GM19467 (cell line): Measurements from ENCODE around the gene PRKAG2.
"Not testable (repeated sequence)": the region's sequence is repeated elsewhere in the genome, so short reads cannot be mapped to it uniquely, and the experiment has no call there.

Experiments used
- ATAC-seq: cut with Tn5 transposase; IDR thresholded peaks from one replicate; pipeline ENCODE4 v1.9.1; 2021; ENCODE audit warnings: mild to moderate bottlenecking, moderate library complexity; ENCODE audit not compliant: unreplicated experiment

PRKAG2 gene

GRCh38 chr7:151876899-151877777 is at the start of gene PRKAG2:
Gene PRKAG2, minus strand, starts transcription at chr7:151877115. Its CDS starts 495 bp downstream, at chr7:151876620.
- ATAC-seq: peak; percentile 62

GRCh38 chr7:151926336-151926712 is 49.4 kb upstream of the PRKAG2 start:
- no peak for ATAC-seq

GRCh38 chr7:151925446-151926335 is 48.8 kb upstream of the PRKAG2 start:
- no peak for ATAC-seq

GRCh38 chr7:151924508-151924907 is 47.6 kb upstream of the PRKAG2 start:
- ATAC-seq: no peak

GRCh38 chr7:151924001-151924400 is 47.1 kb upstream of the PRKAG2 start:
- ATAC-seq: no peak

GRCh38 chr7:151923097-151923876 is 46.4 kb upstream of the PRKAG2 start:
- no peak for ATAC-seq

GRCh38 chr7:151921451-151921850 is 44.5 kb upstream of the PRKAG2 start:
- ATAC-seq: no peak

GRCh38 chr7:151920488-151920887 is 43.6 kb upstream of the PRKAG2 start:
- no peak for ATAC-seq

GRCh38 chr7:151919595-151919994 is 42.7 kb upstream of the PRKAG2 start:
- ATAC-seq: no peak

GRCh38 chr7:151918510-151918843 is 41.6 kb upstream of the PRKAG2 start:
- ATAC-seq: no peak

GRCh38 chr7:151917791-151918509 is 41.0 kb upstream of the PRKAG2 start:
- ATAC-seq: no peak

GRCh38 chr7:151914051-151914450 is 37.1 kb upstream of the PRKAG2 start:
- no peak for ATAC-seq

- ATAC-seq: not testable (repeated sequence)
Measured at GRCh38 chr7:151910655-151911054, 33.7 kb upstream of the PRKAG2 start.

- ATAC-seq: not testable (repeated sequence)
Measured at GRCh38 chr7:151907115-151907514, 30.2 kb upstream of the PRKAG2 start.

- no peak for ATAC-seq
Measured at GRCh38 chr7:151905766-151906165, 28.9 kb upstream of the PRKAG2 start.

GRCh38 chr7:151905353-151905752 is 28.4 kb upstream of the PRKAG2 start:
- ATAC-seq: no peak

- no peak for ATAC-seq
Measured at GRCh38 chr7:151904270-151904669, 27.4 kb upstream of the PRKAG2 start.

GRCh38 chr7:151903249-151904032 is 26.5 kb upstream of the PRKAG2 start:
- ATAC-seq: no peak

GRCh38 chr7:151902311-151902710 is 25.4 kb upstream of the PRKAG2 start:
- no peak for ATAC-seq

- ATAC-seq: no peak
Measured at GRCh38 chr7:151901828-151902227, 24.9 kb upstream of the PRKAG2 start.
